WTC11 (cell line): ENCODE data around the gene BLOC1S4. TPM values are rescaled to one million over a fixed set of nuclear protein-coding genes. Genes with fewer than 3 reads are reported as not detected.

Experiments used
- ATAC-seq: fragments of 200-7000 bp; cut with Tn5 transposase; 2 replicates; pipeline ENCODE4 v1.10.0; 2021; ENCODE audit warnings: mild to moderate bottlenecking, moderate library complexity
- CTCF ChIA-PET: fragments of 300-600 bp; sonication (Branson Sonifier 250); formaldehyde crosslinking; loops from one replicate; lab custom pipeline; 2021; ENCODE audit warnings: antibody characterized with exemption; lab: Charles Lee
- POLR2A ChIA-PET: fragments of 350-600 bp; sonication (Branson Sonifier 250); formaldehyde crosslinking; loops from one replicate; lab custom pipeline; 2021; ENCODE audit warnings: antibody characterized with exemption; lab: Charles Lee
- DNase-seq: peaks from one replicate; pipeline ENCODE4 v3.0.0; 2021; ENCODE audit warnings: low spot score
- H3K27ac Mint-ChIP-seq: 2 replicates; pipeline ENCODE4 v1.8.0; 2021; ENCODE audit warnings: mixed read lengths
- H3K27me3 Mint-ChIP-seq: 2 replicates; pipeline ENCODE4 v1.8.0; 2021; ENCODE audit warnings: low read depth, mild to moderate bottlenecking, moderate library complexity, mixed read lengths
- H3K36me3 Mint-ChIP-seq: 2 replicates; pipeline ENCODE4 v1.8.0; 2021; ENCODE audit warnings: mixed read lengths
- H3K4me1 Mint-ChIP-seq: 2 replicates; pipeline ENCODE4 v1.8.0; 2022; ENCODE audit warnings: mixed read lengths
- H3K4me3 Mint-ChIP-seq: 2 replicates; pipeline ENCODE4 v1.8.0; 2021; ENCODE audit warnings: mild to moderate bottlenecking, moderate library complexity, mixed read lengths
- H3K9me3 Mint-ChIP-seq: 2 replicates; pipeline ENCODE4 v1.8.0; 2021; ENCODE audit warnings: mixed read lengths
- ATF1 ChIP-seq: sonication (generic); formaldehyde crosslinking; IDR thresholded peaks from 2 replicates; pipeline ENCODE4 v1.8.1; 2023; ENCODE audit warnings: mild to moderate bottlenecking, moderate library complexity, missing genetic modification reagents
- CBFB ChIP-seq: sonication (generic); formaldehyde crosslinking; IDR thresholded peaks from 2 replicates; pipeline ENCODE4 v1.8.1; 2022; ENCODE audit warnings: mild to moderate bottlenecking, low read depth, missing genetic modification reagents
- CREB1 ChIP-seq: sonication (generic); formaldehyde crosslinking; IDR thresholded peaks from 2 replicates; pipeline ENCODE4 v1.8.0; 2023; ENCODE audit warnings: mild to moderate bottlenecking, missing genetic modification reagents
- CREM ChIP-seq: sonication (generic); formaldehyde crosslinking; IDR thresholded peaks from 2 replicates; pipeline ENCODE4 v1.8.1; 2022; ENCODE audit warnings: mild to moderate bottlenecking, missing genetic modification reagents, moderate library complexity
- E2F1 ChIP-seq: sonication (generic); formaldehyde crosslinking; IDR thresholded peaks from 2 replicates; pipeline ENCODE4 v1.8.0; 2022; ENCODE audit warnings: mild to moderate bottlenecking, missing genetic modification reagents
- ELF4 ChIP-seq: sonication (generic); formaldehyde crosslinking; IDR thresholded peaks from 2 replicates; pipeline ENCODE4 v1.8.1; 2022; ENCODE audit warnings: low read depth, mild to moderate bottlenecking, moderate library complexity, missing genetic modification reagents
- ETV6 ChIP-seq: sonication (generic); formaldehyde crosslinking; IDR thresholded peaks from 2 replicates; pipeline ENCODE4 v1.8.1; 2022; ENCODE audit warnings: mild to moderate bottlenecking, missing genetic modification reagents
- MYBL2 ChIP-seq: sonication (generic); formaldehyde crosslinking; IDR thresholded peaks from 2 replicates; pipeline ENCODE4 v1.8.1; 2023; ENCODE audit warnings: mild to moderate bottlenecking, moderate library complexity, missing genetic modification reagents
- NFATC4 ChIP-seq: fragments of 250-450 bp; sonication (Bioruptor Pico); IDR thresholded peaks from 2 replicates; pipeline ENCODE4 v1.9.0; 2021; ENCODE audit warnings: mild to moderate bottlenecking
- NFYB ChIP-seq: sonication (generic); formaldehyde crosslinking; conservative IDR thresholded peaks from 2 replicates; pipeline ENCODE4 v1.8.0; 2022; ENCODE audit warnings: low read depth, missing genetic modification reagents
- OVOL2 ChIP-seq: fragments of 250-450 bp; sonication (Bioruptor Pico); IDR thresholded peaks from 2 replicates; pipeline ENCODE4 v1.9.0; 2021; ENCODE audit warnings: mild to moderate bottlenecking, borderline replicate concordance
- SMAD4 ChIP-seq: sonication (generic); formaldehyde crosslinking; IDR thresholded peaks from 2 replicates; pipeline ENCODE4 v1.8.0; 2022; ENCODE audit warnings: mild to moderate bottlenecking, missing genetic modification reagents
- SP1 ChIP-seq: sonication (generic); formaldehyde crosslinking; conservative IDR thresholded peaks from 2 replicates; pipeline ENCODE4 v1.8.1; 2022; ENCODE audit warnings: missing genetic modification reagents
- STAT6 ChIP-seq: sonication (generic); formaldehyde crosslinking; conservative IDR thresholded peaks from 2 replicates; pipeline ENCODE4 v1.8.1; 2023; ENCODE audit warnings: mild to moderate bottlenecking, low read depth, missing genetic modification reagents, moderate library complexity
- TP53 ChIP-seq: sonication (generic); formaldehyde crosslinking; IDR thresholded peaks from 2 replicates; pipeline ENCODE4 v1.8.1; 2023; ENCODE audit warnings: mild to moderate bottlenecking, missing genetic modification reagents
- USF1 ChIP-seq: sonication (generic); formaldehyde crosslinking; IDR thresholded peaks from 2 replicates; pipeline ENCODE4 v1.8.0; 2022; ENCODE audit warnings: mild to moderate bottlenecking, missing genetic modification reagents
- USF2 ChIP-seq: sonication (generic); formaldehyde crosslinking; IDR thresholded peaks from 2 replicates; pipeline ENCODE4 v1.8.1; 2023; ENCODE audit warnings: mild to moderate bottlenecking, missing genetic modification reagents, moderate library complexity
- ZBTB21 ChIP-seq: sonication (generic); formaldehyde crosslinking; IDR thresholded peaks from 2 replicates; pipeline ENCODE4 v1.8.1; 2023; ENCODE audit warnings: mild to moderate bottlenecking, missing genetic modification reagents, borderline replicate concordance
- ZNF232 ChIP-seq: sonication (generic); formaldehyde crosslinking; IDR thresholded peaks from 2 replicates; pipeline ENCODE4 v1.8.0; 2022; ENCODE audit warnings: mild to moderate bottlenecking, missing genetic modification reagents
- ZNF263 ChIP-seq: sonication (generic); formaldehyde crosslinking; IDR thresholded peaks from 2 replicates; pipeline ENCODE4 v1.8.1; 2022; ENCODE audit warnings: low read depth, mild to moderate bottlenecking, moderate library complexity, missing genetic modification reagents
- ZNF281 ChIP-seq: sonication (generic); formaldehyde crosslinking; IDR thresholded peaks from 2 replicates; pipeline ENCODE4 v1.8.0; 2023; ENCODE audit warnings: mild to moderate bottlenecking, missing genetic modification reagents
- ZNF396 ChIP-seq: fragments of 250-450 bp; sonication (Bioruptor Pico); IDR thresholded peaks from 2 replicates; pipeline ENCODE4 v1.8.0; 2021; ENCODE audit warnings: mild to moderate bottlenecking, moderate library complexity, borderline replicate concordance
- ZNF512 ChIP-seq: sonication (generic); formaldehyde crosslinking; IDR thresholded peaks from 2 replicates; pipeline ENCODE4 v1.8.1; 2022; ENCODE audit warnings: missing genetic modification reagents, borderline replicate concordance
- ZNF671 ChIP-seq: fragments of 250-450 bp; sonication (Bioruptor Pico); IDR thresholded peaks from 2 replicates; pipeline ENCODE4 v1.8.0; 2021; ENCODE audit warnings: mild to moderate bottlenecking
- total RNA-seq: library from RNA; stranded (reverse); gene quantifications from 3 replicates; pipeline ENCODE4 v1.2.3, GENCODE V29; 2021

BLOC1S4 gene
- total RNA-seq, 1 experiment from 2014 or later, result 21.4 TPM

- no peak for TF ChIP-seq STAT6 (CRISPR knock-in tag)
- TF ChIP-seq NFATC4 (CRISPR knock-in tag), result no peak
- TF ChIP-seq E2F1 (CRISPR knock-in tag), result no peak
- no peak for TF ChIP-seq ATF1
- no peak for TF ChIP-seq TP53 (CRISPR knock-in tag)
- TF ChIP-seq CBFB, result no peak
- no peak for TF ChIP-seq ELF4
- no peak for TF ChIP-seq CREM (CRISPR knock-in tag)
- no peak for TF ChIP-seq OVOL2 (CRISPR knock-in tag)
- TF ChIP-seq ETV6 (CRISPR knock-in tag), result no peak
- TF ChIP-seq ZNF232 (CRISPR knock-in tag), result no peak
- no peak for TF ChIP-seq ZNF512 (CRISPR knock-in tag)
- TF ChIP-seq ZBTB21 (CRISPR knock-in tag), result no peak
- TF ChIP-seq ZNF671, result no peak
- Mint-ChIP-seq H3K36me3 (no peaks in the 10 kb centered on the region), H3K4me3 (no peak overlapping the region), H3K27me3 (no peaks in the 10 kb centered on the region), H3K27ac (no peak overlapping the region), H3K9me3 (no peaks in the 10 kb centered on the region), H3K4me1 (no peaks in the 10 kb centered on the region)
- ChIA-PET POLR2A (no interaction called here), CTCF (no interaction called here)
- ATAC-seq (no peak), DNase-seq (no peak)
Observed at GRCh38 chr4:6747294-6748051, 31.5 kb downstream of the BLOC1S4 start.

GRCh38 chr4:6748286-6748685, 32.3 kb downstream of the BLOC1S4 start:
- ATAC-seq, result no peak
- Mint-ChIP-seq H3K9me3 (no peaks in the 10 kb centered on the region), H3K27ac (no peak overlapping the region), H3K27me3 (no peaks in the 10 kb centered on the region), H3K36me3 (no peaks in the 10 kb centered on the region), H3K4me1 (0 out of 2 replicates have a peak, but pooled peaks cover 2% of the 10 kb centered on the region), H3K4me3 (no peak overlapping the region)
- ChIA-PET CTCF (no interaction called here), POLR2A (no interaction called here)
- DNase-seq, result no peak
- no peak for TF ChIP-seq OVOL2 (CRISPR knock-in tag)
- TF ChIP-seq SMAD4 (CRISPR knock-in tag), result no peak
- TF ChIP-seq USF2 (CRISPR knock-in tag), result no peak
- TF ChIP-seq NFYB (CRISPR knock-in tag), result no peak
- no peak for TF ChIP-seq ZNF263 (CRISPR knock-in tag)
- no peak for TF ChIP-seq CBFB
- TF ChIP-seq ZNF281 (CRISPR knock-in tag), result no peak
- no peak for TF ChIP-seq ZNF396 (CRISPR knock-in tag)
- no peak for TF ChIP-seq SP1 (CRISPR knock-in tag)
- TF ChIP-seq USF1, result no peak
- TF ChIP-seq MYBL2, result no peak
- no peak for TF ChIP-seq ZNF671
- no peak for TF ChIP-seq CREB1
